Middle frontal gyrus (tissue), 1 donor: Measurements from ENCODE around the gene ARL14EP.

ENCODE experiments used
- DNase-seq: peaks from one replicate; pipeline ENCODE4 v3.0.0-alpha.2; 2015; ENCODE audit warnings: low spot score; ENCODE audit errors: extremely low spot score

The ARL14EP gene

GRCh38 chr11:30326906-30327305, 4.0 kb downstream of the ARL14EP start:
- DNase-seq: no peak

GRCh38 chr11:30328681-30329080, 5.8 kb downstream of the ARL14EP start:
- DNase-seq: no peak

GRCh38 chr11:30329150-30329940, 6.4 kb downstream of the ARL14EP start:
- DNase-seq: no peak

GRCh38 chr11:30333405-30333804, 10.5 kb downstream of the ARL14EP start:
- no peak for DNase-seq

GRCh38 chr11:30342736-30343166, 19.8 kb downstream of the ARL14EP start:
- DNase-seq: no peak

- no peak for DNase-seq
Measured at GRCh38 chr11:30344085-30344484, 21.2 kb downstream of the ARL14EP start.

- DNase-seq: no peak
Measured at GRCh38 chr11:30345644-30346043, 22.7 kb downstream of the ARL14EP start.

- DNase-seq: peak; percentile 59
Measured at GRCh38 chr11:30346068-30346688, 23.3 kb downstream of the ARL14EP start.

- DNase-seq: no peak
Measured at GRCh38 chr11:30348035-30348434, 25.1 kb downstream of the ARL14EP start.

- no peak for DNase-seq
Measured at GRCh38 chr11:30349885-30350284, 27.0 kb downstream of the ARL14EP start.

GRCh38 chr11:30350384-30350783, 27.5 kb downstream of the ARL14EP start:
- no peak for DNase-seq

GRCh38 chr11:30351061-30351460, 28.2 kb downstream of the ARL14EP start:
- no peak for DNase-seq

- no peak for DNase-seq
Measured at GRCh38 chr11:30356391-30356790, 33.5 kb downstream of the ARL14EP start.

- no peak for DNase-seq
Measured at GRCh38 chr11:30357872-30358271, 35.0 kb downstream of the ARL14EP start.

- DNase-seq: peak; percentile 18
Measured at GRCh38 chr11:30358536-30358935, 35.6 kb downstream of the ARL14EP start.

- DNase-seq: no peak
Measured at GRCh38 chr11:30360741-30361140, 37.8 kb downstream of the ARL14EP start.

- DNase-seq: no peak
Measured at GRCh38 chr11:30364139-30364836, 41.4 kb downstream of the ARL14EP start.

- DNase-seq: no peak
Measured at GRCh38 chr11:30364837-30365482, 42.1 kb downstream of the ARL14EP start.

GRCh38 chr11:30365793-30366517, 43.1 kb downstream of the ARL14EP start:
- DNase-seq: no peak

GRCh38 chr11:30368394-30368793, 45.5 kb downstream of the ARL14EP start:
- no peak for DNase-seq

- DNase-seq: no peak
Measured at GRCh38 chr11:30370164-30370563, 47.3 kb downstream of the ARL14EP start.
